Breast epithelium (tissue), 3 donors: Measurements from ENCODE around the gene AFF3.

Experiments
- CTCF ChIP-seq, 3 donors: fragments of 450-650 bp; IDR thresholded peaks; one replicate each; pipeline ENCODE4 v1.5.1; 2016 to 2017; ENCODE audit warnings: antibody characterized with exemption in 3 of 3, mild to moderate bottlenecking in 3 of 3, moderate library complexity in 3 of 3
- POLR2A ChIP-seq: fragments of 450-650 bp; IDR thresholded peaks from one replicate; pipeline ENCODE4 v1.6.1; 2016; ENCODE audit warnings: antibody characterized with exemption, mild to moderate bottlenecking, moderate library complexity
- POLR2AphosphoS5 ChIP-seq, 3 donors: sonication (generic); formaldehyde crosslinking; IDR thresholded peaks; one replicate each; pipeline ENCODE4 v1.6.1; 2017; ENCODE audit warnings: antibody characterized with exemption in 3 of 3

- no peak for TF ChIP-seq CTCF (IDR thresholded peaks at IDR 0.05)
- TF ChIP-seq POLR2A, result no peak
- no peak for TF ChIP-seq POLR2AphosphoS5 (IDR thresholded peaks at IDR 0.05)
Measured at GRCh38 chr2:99827296-99827999, 314.9 kb downstream of the AFF3 start.
